Fibroblast of pulmonary artery (primary cell): Measurements from ENCODE around the gene STAU1.
"Not testable (repeated sequence)": the region's sequence is repeated elsewhere in the genome, so short reads cannot be mapped to it uniquely, and the experiment has no call there.

Experiments used
- DNase-seq: peaks from one replicate; pipeline ENCODE4 v3.0.0-alpha.2; 2010; ENCODE audit warnings: low read depth
- H3K4me3 ChIP-seq: replicated peaks from 2 replicates; pipeline ENCODE4 v1.5.1; 2011; ENCODE audit warnings: low read depth, mild to moderate bottlenecking, control low read depth, low read length, moderate library complexity
- TF ChIP-seq, protein P1 (sequence below): IDR thresholded peaks from 2 replicates; pipeline ENCODE4 v1.5.1; 2011; ENCODE audit warnings: mild to moderate bottlenecking, control low read depth, low read length, inconsistent platforms; ENCODE audit errors: missing control alignments

Gene STAU1

DNA sequence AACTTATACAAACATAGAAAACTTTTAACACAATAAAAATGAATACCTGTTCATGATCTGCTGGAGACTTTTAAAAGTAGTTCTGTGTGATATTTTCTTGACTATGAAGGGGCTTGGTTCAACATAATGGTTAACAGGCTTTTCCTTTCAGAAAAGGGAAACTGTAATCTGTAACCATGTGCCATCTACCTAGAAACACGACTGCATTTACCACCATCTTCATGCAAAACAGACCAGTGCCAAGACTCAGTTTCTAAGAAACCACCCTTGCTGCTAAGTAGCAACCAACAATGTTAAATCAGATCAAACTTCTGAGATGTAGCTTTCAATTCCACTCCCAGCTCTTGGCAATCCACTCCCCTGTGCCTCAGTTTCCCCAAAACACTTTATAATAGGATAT lies 15.7 kb downstream of the STAU1 start:
- DNase-seq: no peak
- H3K4me3 ChIP-seq: no peak overlapping the region
- TF ChIP-seq, protein P1, sequence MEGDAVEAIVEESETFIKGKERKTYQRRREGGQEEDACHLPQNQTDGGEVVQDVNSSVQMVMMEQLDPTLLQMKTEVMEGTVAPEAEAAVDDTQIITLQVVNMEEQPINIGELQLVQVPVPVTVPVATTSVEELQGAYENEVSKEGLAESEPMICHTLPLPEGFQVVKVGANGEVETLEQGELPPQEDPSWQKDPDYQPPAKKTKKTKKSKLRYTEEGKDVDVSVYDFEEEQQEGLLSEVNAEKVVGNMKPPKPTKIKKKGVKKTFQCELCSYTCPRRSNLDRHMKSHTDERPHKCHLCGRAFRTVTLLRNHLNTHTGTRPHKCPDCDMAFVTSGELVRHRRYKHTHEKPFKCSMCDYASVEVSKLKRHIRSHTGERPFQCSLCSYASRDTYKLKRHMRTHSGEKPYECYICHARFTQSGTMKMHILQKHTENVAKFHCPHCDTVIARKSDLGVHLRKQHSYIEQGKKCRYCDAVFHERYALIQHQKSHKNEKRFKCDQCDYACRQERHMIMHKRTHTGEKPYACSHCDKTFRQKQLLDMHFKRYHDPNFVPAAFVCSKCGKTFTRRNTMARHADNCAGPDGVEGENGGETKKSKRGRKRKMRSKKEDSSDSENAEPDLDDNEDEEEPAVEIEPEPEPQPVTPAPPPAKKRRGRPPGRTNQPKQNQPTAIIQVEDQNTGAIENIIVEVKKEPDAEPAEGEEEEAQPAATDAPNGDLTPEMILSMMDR: no peak

- no peak for DNase-seq
- TF ChIP-seq, protein P1: no peak
- no peak overlapping the region for H3K4me3 ChIP-seq
Measured at GRCh38 chr20:49171909-49172308, 16.2 kb downstream of the STAU1 start.

- H3K4me3 ChIP-seq: no peak overlapping the region
- no peak for DNase-seq
- TF ChIP-seq, protein P1: no peak
Measured at GRCh38 chr20:49170714-49171113, 17.4 kb downstream of the STAU1 start.

DNA sequence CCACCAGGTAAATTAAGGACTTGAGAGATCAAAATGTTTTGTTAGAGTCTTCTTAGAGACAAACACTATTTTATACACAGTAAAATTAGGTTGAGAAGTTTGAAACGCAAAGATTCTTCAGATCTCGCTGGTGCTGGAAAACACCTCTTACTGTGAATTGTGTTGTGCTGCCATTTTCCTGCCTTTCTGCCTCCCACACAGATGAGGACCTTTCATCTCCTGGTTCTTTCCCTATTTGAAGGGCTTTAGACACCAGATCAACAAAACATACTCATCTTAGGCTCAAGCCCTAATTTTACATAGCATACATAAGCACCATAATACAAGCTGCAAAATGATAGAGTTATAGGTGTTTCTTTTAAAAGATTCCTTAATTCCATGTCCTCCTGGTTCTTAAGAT lies 18.6 kb downstream of the STAU1 start:
- no peak overlapping the region for H3K4me3 ChIP-seq
- TF ChIP-seq, protein P1: no peak
- no peak for DNase-seq

DNA sequence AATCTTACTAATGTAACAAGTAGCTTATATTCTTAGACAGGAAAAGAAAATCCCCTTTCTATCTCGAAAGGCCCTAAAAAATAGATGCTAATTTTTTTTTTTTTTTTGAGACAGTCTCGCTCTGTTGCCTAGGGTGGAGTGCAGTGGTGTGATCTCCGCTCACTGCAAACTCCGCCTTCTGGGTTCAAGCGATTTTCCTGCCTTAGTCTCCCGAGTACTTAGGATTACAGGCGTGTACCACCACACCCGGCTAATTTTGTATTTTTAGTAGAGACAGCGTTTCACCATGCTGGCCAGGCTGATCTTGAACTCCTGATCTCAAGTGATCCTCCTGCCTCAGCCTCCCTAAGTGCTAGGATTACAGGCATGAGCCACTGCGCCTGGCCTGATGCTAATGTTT lies 19.3 kb downstream of the STAU1 start:
- H3K4me3 ChIP-seq, DNase-seq: not testable (repeated sequence)

GRCh38 chr20:49167811-49168507 lies 20.2 kb downstream of the STAU1 start:
- TF ChIP-seq, protein P1: no peak
- peak; percentile 19 for DNase-seq
- H3K4me3 ChIP-seq: no peak overlapping the region

GRCh38 chr20:49166534-49167449 lies 21.3 kb downstream of the STAU1 start:
- no peak overlapping the region for H3K4me3 ChIP-seq
- TF ChIP-seq, protein P1: no peak
- DNase-seq: no peak
